ENCODE measurements around the gene CCDC192. TPM values are rescaled to one million over a fixed set of nuclear protein-coding genes. Genes with fewer than 3 reads are reported as not detected.

The CCDC192 gene
- total RNA-seq, 1 experiment from 2014 or later, result not detected

DNA sequence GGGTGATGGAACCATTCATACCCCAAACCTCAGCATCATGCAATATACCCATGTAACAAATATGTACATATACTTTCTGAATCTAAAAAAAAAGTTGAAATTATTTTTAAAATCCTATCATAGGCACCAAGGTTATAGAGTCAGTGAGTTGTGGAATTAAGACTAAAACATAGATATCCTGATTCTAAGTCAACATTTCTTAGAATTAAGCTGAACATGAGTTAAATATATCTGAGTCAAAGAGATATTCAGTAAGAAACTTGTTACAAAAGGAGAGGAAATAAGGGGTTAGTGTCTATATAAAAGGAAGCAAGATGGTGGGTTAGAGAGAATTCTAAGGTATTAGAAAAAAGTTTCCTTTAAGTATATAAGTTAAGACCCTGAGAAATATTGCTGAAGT is 89.9 kb downstream of the CCDC192 start:
- Histone ChIP-seq H3K4me3 (no peak overlapping the region), H3K27me3 (replicated peaks) (no peaks in the 10 kb centered on the region), H3K36me3 (no peaks in the 10 kb centered on the region), H3K4me1 (replicated peaks) (peaks cover 8% of the 10 kb centered on the region; the same call in 1 of the 2 replicates), H3K27ac (no peak overlapping the region), H3K9me3 (replicated peaks) (peaks cover 3% of the 10 kb centered on the region; the same call in 1 of the 2 replicates)
- no peak for DNase-seq (ENCODE audit: low read depth in 1 of 2, low spot score in 2 of 2)

DNA sequence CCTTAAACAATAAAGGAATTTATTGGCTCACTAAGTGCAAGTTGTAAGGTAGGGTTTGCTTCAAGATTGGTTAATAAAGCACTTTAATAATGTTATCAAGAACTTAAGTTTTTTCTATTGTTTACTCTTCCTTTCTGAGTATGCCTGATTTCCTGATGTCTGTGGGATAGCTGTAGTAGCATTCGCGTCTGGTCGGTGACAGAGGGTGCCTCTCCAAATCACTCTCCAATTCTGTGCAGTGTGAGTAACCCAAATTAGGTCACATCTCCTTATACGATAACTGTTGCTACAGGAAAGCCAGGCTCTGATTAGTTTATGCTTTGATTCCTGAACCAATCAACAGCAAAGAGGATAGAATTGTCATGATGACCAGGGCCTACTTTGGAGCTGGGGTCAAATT is 90.7 kb downstream of the CCDC192 start:
- Histone ChIP-seq H3K9me3 (replicated peaks) (peaks cover 3% of the 10 kb centered on the region; the same call in 1 of the 2 replicates), H3K4me3 (no peak overlapping the region), H3K36me3 (no peaks in the 10 kb centered on the region), H3K4me1 (replicated peaks) (peaks cover 8% of the 10 kb centered on the region; the same call in 1 of the 2 replicates), H3K27me3 (replicated peaks) (no peaks in the 10 kb centered on the region), H3K27ac (no peak overlapping the region)
- DNase-seq (ENCODE audit: low read depth in 1 of 2, low spot score in 2 of 2), result no peak

DNA sequence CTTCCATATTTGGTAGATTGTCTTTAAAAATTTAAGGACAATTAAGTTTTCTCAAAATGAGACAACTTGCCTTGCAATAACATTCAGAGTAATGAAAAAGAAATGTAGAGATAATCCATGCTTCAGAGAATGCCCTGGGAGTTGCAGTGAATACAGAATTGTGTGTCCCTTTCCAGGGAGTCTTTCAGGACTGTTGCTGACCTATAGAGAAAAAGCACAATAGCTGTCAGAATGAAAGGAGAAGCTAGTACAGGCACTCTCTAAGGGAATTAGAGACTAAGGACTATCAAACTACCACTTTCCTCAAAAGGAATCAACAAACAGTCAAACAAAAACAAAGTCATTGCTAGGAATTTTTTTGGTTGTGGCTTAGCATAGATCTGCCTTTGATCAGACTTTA is 93.0 kb downstream of the CCDC192 start:
- no peaks in the 10 kb centered on the region for H3K36me3 ChIP-seq
- H3K4me3 ChIP-seq, result no peak overlapping the region
- H3K27ac ChIP-seq, result no peak overlapping the region
- H3K4me1 ChIP-seq (replicated peaks), result peaks cover 12% of the 10 kb centered on the region
- H3K9me3 ChIP-seq (replicated peaks), result peaks cover 3% of the 10 kb centered on the region; the same call in 1 of the 2 replicates
- DNase-seq (ENCODE audit: low read depth in 1 of 2, low spot score in 2 of 2), result no peak
- H3K27me3 ChIP-seq (replicated peaks), result no peaks in the 10 kb centered on the region

DNA sequence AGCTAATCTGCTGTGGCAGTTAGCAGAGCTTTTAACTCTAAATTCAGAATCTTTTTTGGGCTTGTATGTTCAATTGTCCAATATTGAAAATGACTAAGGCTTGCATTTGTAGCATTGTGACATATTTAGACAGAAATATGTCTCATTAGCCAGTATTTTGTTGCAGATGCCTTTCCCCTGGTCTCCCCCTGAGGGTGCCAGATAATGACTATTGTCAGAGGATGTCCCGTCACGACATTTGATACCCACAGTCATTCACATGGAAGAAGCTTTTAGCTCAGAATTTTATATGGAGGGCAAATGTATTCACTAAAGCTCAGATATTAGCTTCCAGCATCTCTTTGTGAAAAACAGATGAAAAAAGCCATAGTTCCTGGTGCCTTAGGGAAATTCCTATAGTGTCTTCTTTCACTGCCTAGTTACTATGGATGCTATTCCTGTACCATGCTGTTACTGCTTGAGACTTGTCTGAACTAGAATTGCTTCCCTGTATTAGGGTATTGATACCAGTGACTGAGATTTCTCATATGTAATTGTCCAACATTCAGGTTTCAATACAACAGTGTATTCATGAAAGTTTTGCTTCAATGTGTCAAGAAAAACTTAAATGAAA is 96.2 kb downstream of the CCDC192 start:
- H3K27me3 ChIP-seq (replicated peaks), result no peaks in the 10 kb centered on the region
- H3K9me3 ChIP-seq (replicated peaks), result no peaks in the 10 kb centered on the region
- H3K4me1 ChIP-seq (replicated peaks), result peaks cover 32% of the 10 kb centered on the region
- H3K27ac ChIP-seq, result no peak overlapping the region
- H3K36me3 ChIP-seq, result no peaks in the 10 kb centered on the region
- H3K4me3 ChIP-seq, result no peak overlapping the region
- DNase-seq (ENCODE audit: low read depth in 1 of 2, low spot score in 2 of 2), result no peak

DNA sequence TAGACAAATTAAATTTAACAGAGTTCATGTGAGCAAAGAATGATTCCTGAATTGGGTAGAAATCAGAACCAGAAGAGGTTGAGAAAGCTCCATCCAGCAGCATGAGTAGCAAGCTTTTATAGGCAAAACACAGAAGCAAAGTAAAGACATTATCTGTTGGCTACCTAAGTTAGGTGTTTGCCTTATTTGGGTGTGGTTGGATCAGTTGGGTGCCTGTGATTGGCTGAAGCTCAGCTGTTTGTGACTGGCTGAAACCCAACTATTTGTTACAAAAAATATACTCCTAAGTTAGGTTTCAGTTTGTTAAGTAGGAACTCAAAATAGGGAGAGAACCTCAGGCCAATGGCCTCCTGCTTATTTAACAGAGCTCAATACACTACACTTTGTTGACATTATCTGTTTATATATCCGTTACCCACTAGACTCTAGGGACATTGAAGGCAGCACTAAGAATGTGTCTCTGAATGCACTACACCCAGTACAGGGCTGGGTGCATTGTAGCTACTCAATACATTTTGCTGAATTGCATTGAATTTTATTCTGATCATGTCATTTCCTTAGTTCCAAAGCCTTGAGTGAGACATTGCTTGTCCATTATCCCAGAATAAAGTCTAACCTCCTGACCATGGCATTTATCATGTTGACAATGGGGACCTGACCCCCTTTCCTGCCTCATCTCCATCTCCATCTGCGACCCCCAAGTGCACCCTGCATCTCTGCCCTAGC is 98.7 kb downstream of the CCDC192 start:
- Histone ChIP-seq H3K36me3 (no peaks in the 10 kb centered on the region), H3K27me3 (replicated peaks) (no peaks in the 10 kb centered on the region), H3K27ac (peak overlapping the region; percentile 92), H3K9me3 (replicated peaks) (no peaks in the 10 kb centered on the region), H3K4me1 (replicated peaks) (peaks cover 29% of the 10 kb centered on the region), H3K4me3 (no peak overlapping the region)
- peak; percentile 78 to 88 for DNase-seq (ENCODE audit: low read depth in 1 of 2, low spot score in 2 of 2)

DNA sequence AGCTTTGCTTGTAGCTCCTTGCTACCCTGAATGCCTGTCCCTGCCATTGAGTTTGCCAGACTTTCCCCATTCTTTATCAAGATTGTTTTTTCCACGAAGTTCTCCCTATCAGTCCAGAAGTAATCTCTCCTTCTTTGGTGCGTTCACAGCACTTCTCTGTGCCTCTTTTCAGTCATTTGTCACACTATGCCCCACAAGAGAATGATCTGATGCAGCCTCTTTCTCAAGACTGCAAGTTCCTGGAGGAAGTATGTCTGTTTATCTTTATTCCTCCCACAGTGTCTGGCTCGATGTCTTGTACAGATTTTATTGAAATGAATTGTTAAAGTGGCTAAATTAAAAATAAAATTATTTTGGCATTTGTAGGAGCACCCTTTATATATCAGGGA is 99.3 kb downstream of the CCDC192 start:
- DNase-seq (ENCODE audit: low read depth in 1 of 2, low spot score in 2 of 2), result no peak
- H3K4me3 ChIP-seq, result no peak overlapping the region
- no peaks in the 10 kb centered on the region for H3K9me3 ChIP-seq (replicated peaks)
- peaks cover 29% of the 10 kb centered on the region for H3K4me1 ChIP-seq (replicated peaks)
- no peaks in the 10 kb centered on the region for H3K27me3 ChIP-seq (replicated peaks)
- H3K27ac ChIP-seq, result peak overlapping the region; percentile 92
- no peaks in the 10 kb centered on the region for H3K36me3 ChIP-seq

DNA sequence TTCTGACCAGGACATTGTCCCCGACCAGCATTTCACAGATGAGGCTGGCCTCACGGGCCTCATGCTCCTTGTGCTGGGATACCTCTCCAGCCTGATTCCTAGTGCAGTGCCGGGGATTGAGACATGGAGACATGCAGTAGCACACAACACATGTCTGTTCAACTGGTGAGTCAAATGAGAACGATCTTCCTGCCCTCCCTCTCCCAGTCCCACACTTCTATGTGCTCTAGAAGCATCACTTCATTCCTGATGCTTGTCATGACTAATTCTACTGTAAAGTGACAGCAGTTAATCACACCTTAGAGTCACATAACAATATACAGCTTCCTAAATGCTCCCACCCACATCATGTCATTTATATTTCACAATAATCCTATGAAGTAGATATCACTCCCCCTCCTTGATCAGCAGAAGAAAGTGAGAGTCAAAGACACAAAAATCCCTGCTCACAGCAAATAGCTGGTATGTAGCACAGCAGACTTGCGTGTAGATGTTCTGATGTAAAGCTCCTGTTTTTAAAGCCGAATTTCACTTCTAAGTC is 101.8 kb downstream of the CCDC192 start:
- no peaks in the 10 kb centered on the region for H3K27me3 ChIP-seq (replicated peaks)
- H3K9me3 ChIP-seq (replicated peaks), result no peaks in the 10 kb centered on the region
- DNase-seq (ENCODE audit: low read depth in 1 of 2, low spot score in 2 of 2), result no peak
- H3K27ac ChIP-seq, result no peak overlapping the region
- H3K36me3 ChIP-seq, result no peaks in the 10 kb centered on the region
- H3K4me3 ChIP-seq, result no peak overlapping the region
- peaks cover 35% of the 10 kb centered on the region for H3K4me1 ChIP-seq (replicated peaks)

DNA sequence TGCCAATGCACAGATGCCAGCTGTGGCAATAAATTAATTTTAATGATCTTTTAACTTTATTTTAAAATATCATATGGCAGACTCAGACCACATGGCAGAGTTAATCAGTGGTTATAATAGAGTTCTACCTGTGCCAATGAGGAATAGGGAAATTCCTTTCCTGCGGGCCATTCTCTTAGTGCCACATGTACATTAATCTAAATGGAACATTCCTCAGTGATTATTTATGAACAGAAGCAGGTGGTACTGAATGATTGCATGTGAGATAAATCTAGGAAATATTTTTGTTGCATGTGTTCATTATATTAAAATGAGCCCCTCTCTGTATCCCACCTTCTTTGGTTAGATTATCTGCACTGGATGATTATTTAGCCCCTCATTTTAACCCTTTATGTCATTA is 102.3 kb downstream of the CCDC192 start:
- Histone ChIP-seq H3K27me3 (replicated peaks) (no peaks in the 10 kb centered on the region), H3K4me3 (no peak overlapping the region), H3K4me1 (replicated peaks) (peaks cover 40% of the 10 kb centered on the region), H3K9me3 (replicated peaks) (no peaks in the 10 kb centered on the region), H3K27ac (no peak overlapping the region), H3K36me3 (no peaks in the 10 kb centered on the region)
- DNase-seq (ENCODE audit: low read depth in 1 of 2, low spot score in 2 of 2), result no peak

DNA sequence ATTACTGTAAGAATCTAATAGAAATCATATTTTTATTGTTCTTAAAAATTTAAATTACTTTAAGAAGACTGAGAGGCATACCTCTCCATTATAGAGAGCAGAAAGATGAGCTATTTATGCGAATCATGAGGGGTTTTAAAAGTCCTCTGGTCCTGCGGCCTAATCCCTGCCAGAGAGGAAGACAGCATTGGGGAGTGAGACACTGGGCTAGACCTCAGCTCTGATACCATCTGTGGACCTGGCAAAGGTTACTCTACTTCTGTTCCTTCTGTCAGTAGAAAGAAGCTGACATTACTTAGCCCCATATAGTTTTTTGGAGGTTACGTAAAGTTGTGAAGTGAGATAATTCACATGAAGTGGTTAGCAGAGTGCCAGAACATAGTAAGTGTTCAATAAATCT is 103.6 kb downstream of the CCDC192 start:
- DNase-seq (ENCODE audit: low read depth in 1 of 2, low spot score in 2 of 2), result no peak

DNA sequence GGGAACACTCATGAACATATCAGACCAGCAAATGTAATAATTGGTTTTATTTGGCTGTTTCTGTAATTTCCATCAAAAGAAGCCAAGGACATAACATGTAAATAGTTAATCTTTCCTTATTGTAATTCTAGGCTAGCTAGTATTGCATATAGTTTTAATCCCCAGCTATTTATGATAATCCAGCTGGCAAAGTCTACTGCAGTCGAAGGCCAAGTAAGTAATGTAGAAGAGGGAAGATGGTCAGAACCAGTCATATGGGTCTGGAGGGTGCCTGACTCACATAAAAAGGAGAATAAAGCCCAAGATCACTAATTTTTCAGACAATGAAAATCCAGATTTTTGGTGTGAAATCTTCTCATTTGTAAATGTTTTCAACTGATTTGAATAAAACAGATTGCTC is 106.3 kb downstream of the CCDC192 start:
- Histone ChIP-seq H3K27ac (no peak overlapping the region), H3K9me3 (replicated peaks) (no peaks in the 10 kb centered on the region), H3K27me3 (replicated peaks) (no peaks in the 10 kb centered on the region), H3K36me3 (no peaks in the 10 kb centered on the region), H3K4me1 (replicated peaks) (peaks cover 43% of the 10 kb centered on the region), H3K4me3 (no peak overlapping the region)
- DNase-seq (ENCODE audit: low read depth in 1 of 2, low spot score in 2 of 2), result no peak

More for the DNA sequence above, 103.6 kb downstream of the CCDC192 start:
- H3K4me1 ChIP-seq (replicated peaks), result peaks cover 35% of the 10 kb centered on the region
- no peaks in the 10 kb centered on the region for H3K36me3 ChIP-seq
- H3K9me3 ChIP-seq (replicated peaks), result no peaks in the 10 kb centered on the region
- no peaks in the 10 kb centered on the region for H3K27me3 ChIP-seq (replicated peaks)
- no peak overlapping the region for H3K27ac ChIP-seq
- no peak overlapping the region for H3K4me3 ChIP-seq

DNA sequence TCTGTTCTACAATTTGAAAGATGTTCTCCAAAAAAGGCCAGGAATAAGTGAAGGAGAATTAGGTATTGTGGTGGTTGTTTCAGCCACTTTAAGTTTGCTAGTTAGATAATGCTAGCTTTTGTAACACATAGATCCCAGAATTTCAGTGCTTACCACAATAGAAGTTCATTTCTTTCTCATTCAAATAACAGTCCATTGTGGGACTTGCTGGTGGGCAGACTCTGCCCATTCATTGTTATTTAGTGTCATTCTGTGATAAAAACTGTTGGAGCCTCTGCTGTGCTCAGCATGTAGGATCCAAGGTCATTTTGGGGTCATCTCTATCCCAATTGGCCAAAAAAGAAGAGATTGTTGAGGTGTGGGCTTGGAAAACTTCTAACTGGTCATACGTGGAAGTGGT is 106.8 kb downstream of the CCDC192 start:
- H3K4me1 ChIP-seq (replicated peaks), result peaks cover 44% of the 10 kb centered on the region
- DNase-seq (ENCODE audit: low read depth in 1 of 2, low spot score in 2 of 2), result no peak
- H3K36me3 ChIP-seq, result no peaks in the 10 kb centered on the region
- no peak overlapping the region for H3K27ac ChIP-seq
- no peak overlapping the region for H3K4me3 ChIP-seq
- no peaks in the 10 kb centered on the region for H3K27me3 ChIP-seq (replicated peaks)
- no peaks in the 10 kb centered on the region for H3K9me3 ChIP-seq (replicated peaks)

DNA sequence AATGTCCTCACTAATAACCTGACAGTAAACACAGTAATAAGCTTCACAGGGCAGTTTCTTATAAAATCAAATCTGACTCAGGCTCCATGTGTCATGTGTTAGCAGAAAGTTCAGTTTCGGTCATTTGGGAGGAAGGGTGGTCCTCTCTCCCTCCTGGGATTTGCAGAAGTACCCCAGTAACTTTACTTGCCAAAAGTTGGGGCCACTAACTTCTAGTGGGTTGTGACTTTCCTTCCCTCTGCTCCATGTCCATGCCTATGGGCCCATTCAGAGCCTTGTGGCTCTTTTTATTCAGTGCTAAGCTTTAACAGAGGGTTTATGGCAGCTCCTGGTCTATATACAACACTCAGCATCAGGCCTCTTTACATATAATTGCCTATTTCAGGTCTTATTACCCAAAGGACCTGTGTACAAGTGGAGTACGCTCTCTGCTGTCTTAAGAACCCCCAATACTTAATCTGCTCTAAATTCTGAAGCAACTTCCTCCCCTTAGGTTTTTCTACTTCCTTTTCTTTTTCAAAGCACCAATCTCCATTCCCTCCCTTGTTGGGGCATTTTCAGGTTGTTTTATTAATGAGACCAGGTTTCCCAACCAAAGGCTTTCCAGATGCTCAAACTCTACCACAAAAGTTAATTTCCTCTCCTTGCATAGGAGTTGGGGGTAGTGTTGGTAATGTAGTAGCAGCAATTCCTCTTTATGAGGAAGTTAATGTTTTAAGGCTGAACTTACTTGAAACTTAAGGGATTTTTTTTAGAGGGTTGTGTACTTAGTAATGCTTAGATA is 107.7 kb downstream of the CCDC192 start:
- no peak overlapping the region for H3K27ac ChIP-seq
- no peaks in the 10 kb centered on the region for H3K9me3 ChIP-seq (replicated peaks)
- H3K27me3 ChIP-seq (replicated peaks), result no peaks in the 10 kb centered on the region
- no peaks in the 10 kb centered on the region for H3K36me3 ChIP-seq
- no peak for DNase-seq (ENCODE audit: low read depth in 1 of 2, low spot score in 2 of 2)
- peaks cover 45% of the 10 kb centered on the region for H3K4me1 ChIP-seq (replicated peaks)
- H3K4me3 ChIP-seq, result no peak overlapping the region

DNA sequence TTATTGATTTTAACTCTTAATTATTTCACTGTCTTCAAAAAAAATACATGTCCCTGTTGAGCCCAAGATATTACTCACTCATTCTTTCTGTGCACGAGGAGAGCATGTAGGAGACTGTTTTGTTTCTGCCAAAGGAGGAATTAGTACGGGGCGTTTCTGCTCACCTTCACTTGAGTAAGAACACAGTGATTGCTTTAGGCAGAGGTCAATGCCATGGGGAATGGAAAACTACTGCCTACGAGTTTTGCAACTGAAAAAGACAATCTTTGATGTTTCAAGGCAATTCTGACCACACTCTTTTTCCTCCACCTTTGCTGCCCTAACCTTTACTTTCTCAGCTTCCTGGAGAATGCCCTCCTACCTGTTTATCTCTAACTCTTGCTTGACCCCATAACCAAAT is 109.4 kb downstream of the CCDC192 start:
- no peak for DNase-seq (ENCODE audit: low read depth in 1 of 2, low spot score in 2 of 2)
- Histone ChIP-seq H3K4me1 (replicated peaks) (peaks cover 45% of the 10 kb centered on the region), H3K27me3 (replicated peaks) (no peaks in the 10 kb centered on the region), H3K4me3 (no peak overlapping the region), H3K9me3 (replicated peaks) (no peaks in the 10 kb centered on the region), H3K36me3 (no peaks in the 10 kb centered on the region), H3K27ac (peak overlapping the region; percentile 75)

All from SJSA1 (cell line).